NB4 (cell line): ENCODE results near the gene ZNF615.

Experiments
- MYC ChIP-seq: IDR thresholded peaks from 2 replicates; pipeline ENCODE4 v1.6.1; 2011; ENCODE audit warnings: low read depth, low read length
- TF ChIP-seq, protein P1 (sequence below): IDR thresholded peaks from 2 replicates; pipeline ENCODE4 v1.6.1; 2011; ENCODE audit warnings: low read depth, low read length
- TF ChIP-seq, protein P2 (sequence below): IDR thresholded peaks from one replicate; pipeline ENCODE4 v1.5.1; 2012; ENCODE audit warnings: low read depth, low read length

DNA sequence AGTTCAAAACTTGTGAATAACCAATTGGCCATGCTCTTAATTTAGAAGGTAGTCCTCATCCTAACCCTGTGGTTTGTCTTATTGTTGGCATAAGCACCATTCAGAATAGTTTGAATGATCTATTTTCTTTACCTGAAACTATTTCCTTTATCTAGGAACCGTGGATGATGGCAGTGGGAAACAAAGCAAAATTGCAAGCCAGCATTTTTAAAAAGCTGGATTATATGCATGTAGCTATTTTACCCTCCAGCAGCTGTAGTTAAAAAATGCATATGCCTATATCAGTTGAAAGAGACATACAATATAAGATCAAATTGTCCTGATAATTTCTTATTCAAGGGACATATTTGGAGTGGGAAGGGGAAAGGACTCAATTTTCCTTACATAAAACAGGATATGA is 61.4 kb downstream of the ZNF615 start:
- TF ChIP-seq, protein P1, sequence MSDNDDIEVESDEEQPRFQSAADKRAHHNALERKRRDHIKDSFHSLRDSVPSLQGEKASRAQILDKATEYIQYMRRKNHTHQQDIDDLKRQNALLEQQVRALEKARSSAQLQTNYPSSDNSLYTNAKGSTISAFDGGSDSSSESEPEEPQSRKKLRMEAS, result no peak
- TF ChIP-seq, protein P2, sequence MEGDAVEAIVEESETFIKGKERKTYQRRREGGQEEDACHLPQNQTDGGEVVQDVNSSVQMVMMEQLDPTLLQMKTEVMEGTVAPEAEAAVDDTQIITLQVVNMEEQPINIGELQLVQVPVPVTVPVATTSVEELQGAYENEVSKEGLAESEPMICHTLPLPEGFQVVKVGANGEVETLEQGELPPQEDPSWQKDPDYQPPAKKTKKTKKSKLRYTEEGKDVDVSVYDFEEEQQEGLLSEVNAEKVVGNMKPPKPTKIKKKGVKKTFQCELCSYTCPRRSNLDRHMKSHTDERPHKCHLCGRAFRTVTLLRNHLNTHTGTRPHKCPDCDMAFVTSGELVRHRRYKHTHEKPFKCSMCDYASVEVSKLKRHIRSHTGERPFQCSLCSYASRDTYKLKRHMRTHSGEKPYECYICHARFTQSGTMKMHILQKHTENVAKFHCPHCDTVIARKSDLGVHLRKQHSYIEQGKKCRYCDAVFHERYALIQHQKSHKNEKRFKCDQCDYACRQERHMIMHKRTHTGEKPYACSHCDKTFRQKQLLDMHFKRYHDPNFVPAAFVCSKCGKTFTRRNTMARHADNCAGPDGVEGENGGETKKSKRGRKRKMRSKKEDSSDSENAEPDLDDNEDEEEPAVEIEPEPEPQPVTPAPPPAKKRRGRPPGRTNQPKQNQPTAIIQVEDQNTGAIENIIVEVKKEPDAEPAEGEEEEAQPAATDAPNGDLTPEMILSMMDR, result no peak
- no peak for TF ChIP-seq MYC
